Measurements from ENCODE around the gene PREX1. TPM values are rescaled to one million over a fixed set of nuclear protein-coding genes. Genes with fewer than 3 reads are reported as not detected.

PREX1 gene
- total and polyA plus RNA-seq, 2 of the 4 experiments (the other 2 are of a cell fraction), result 0.67 to 0.72 TPM

DNA sequence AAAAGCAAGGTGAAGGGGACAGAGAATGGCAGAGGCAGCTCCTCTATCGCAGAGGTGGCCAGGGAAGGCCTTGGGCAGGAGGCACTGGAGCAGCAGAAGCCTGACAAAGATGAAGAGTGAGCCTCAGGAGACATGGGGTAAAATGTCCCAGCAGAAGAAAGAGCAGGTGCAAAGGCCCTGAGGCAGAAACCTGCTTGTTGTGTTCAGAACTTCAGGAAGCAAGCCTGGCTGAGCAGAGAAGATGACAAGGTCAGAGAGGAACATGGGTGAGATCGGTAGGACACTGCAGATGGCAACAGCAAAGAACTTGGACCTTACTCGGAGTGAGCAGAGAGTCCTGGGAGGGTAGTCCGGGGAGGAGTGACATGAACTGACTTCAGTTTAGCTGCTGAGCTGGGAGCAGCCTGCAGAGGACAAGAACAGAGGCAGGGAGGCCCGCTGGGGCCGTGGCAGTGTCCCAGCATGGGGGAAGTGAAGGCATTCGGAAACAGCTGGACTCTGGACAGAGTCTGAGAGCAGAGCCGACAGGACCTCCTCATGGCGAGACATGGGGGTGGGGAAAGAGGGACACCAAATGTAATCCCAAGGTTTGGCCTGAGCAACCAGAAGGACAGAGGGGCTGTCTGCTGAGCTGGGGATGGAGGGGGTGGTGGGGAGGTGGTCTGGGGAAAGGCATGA lies 106.3 kb downstream of the PREX1 start:
- Histone ChIP-seq H3K79me1 (ENCODE audit: low read depth in 1 of 2, low read length in 2 of 2) (no peaks in the 10 kb centered on the region), H3K56ac (ENCODE audit: extremely low read depth, insufficient read depth, low read length) (no peak overlapping the region), H3K18ac (ENCODE audit: low read depth, low read length) (no peak overlapping the region), H3K23ac (ENCODE audit: low read depth, low read length) (no peak overlapping the region), H3K9me3 (ENCODE audit: control insufficient read depth, insufficient read depth, low read length) (no peaks in the 10 kb centered on the region; the same call in 1 of the 2 replicates), H2AK5ac (ENCODE audit: low read depth, low read length) (no peak overlapping the region), H3K14ac (replicated peaks; ENCODE audit: low read depth, low read length) (no peak overlapping the region), H2BK20ac (ENCODE audit: low read depth, low read length) (no peak overlapping the region), H4K91ac (ENCODE audit: insufficient read depth, low read depth, low read length) (no peak overlapping the region), H3K9ac (ENCODE audit: low read depth, low read length) (no peak overlapping the region), H3K36me3 (ENCODE audit: control insufficient read depth, insufficient read depth, low read length) (no peaks in the 10 kb centered on the region), H2BK120ac (ENCODE audit: low read depth, low read length) (no peak overlapping the region), H3K4me1 (ENCODE audit: control insufficient read depth, insufficient read depth, low read length) (peaks cover 3% of the 10 kb centered on the region; the same call in 1 of the 2 replicates), H3K4me3 (ENCODE audit: insufficient read depth, low read depth, low read length) (no peak overlapping the region), H2AFZ (replicated peaks; ENCODE audit: low read length, poor library complexity) (no peak overlapping the region), H4K5ac (ENCODE audit: low read depth, low read length) (no peak overlapping the region), H4K8ac (ENCODE audit: low read depth in 2 of 2, low read length in 2 of 2) (no peak overlapping the region), H2BK15ac (ENCODE audit: low read depth, low read length) (no peak overlapping the region), H3K9me1 (ENCODE audit: insufficient read depth, low read length) (no peaks in the 10 kb centered on the region; the same call in 1 of the 2 replicates), H3K4ac (ENCODE audit: low read depth, low read length) (no peak overlapping the region), H2AK9ac (replicated peaks; ENCODE audit: low read depth, low read length, poor library complexity) (no peak overlapping the region), H3K27ac (ENCODE audit: insufficient read depth, low read length) (no peak overlapping the region), H2BK5ac (ENCODE audit: low read depth, low read length, poor library complexity, severe bottlenecking) (no peak overlapping the region), H3K27me3 (ENCODE audit: control insufficient read depth, insufficient read depth, low read length) (peaks cover 2% of the 10 kb centered on the region; the same call in 1 of the 2 replicates), H4K20me1 (ENCODE audit: insufficient read depth, low read length) (no peaks in the 10 kb centered on the region), H3K4me2 (ENCODE audit: low read depth, low read length) (no peak overlapping the region)
- CTCF ChIA-PET, result no interaction called here
- intact Hi-C loops (cut with micrococcal nuclease), result no loop called here
- dilution Hi-C loops (cut with HindIII; ENCODE audit: low sequenced_read_pairs, unreplicated experiment), result no loop called here
- TF ChIP-seq POLR2A (IDR thresholded peaks at IDR 0.05; ENCODE audit: low read depth, low read length) (no peak), CEBPB (IDR thresholded peaks at IDR 0.05; ENCODE audit: low read depth, low read length) (no peak), RCOR1 (IDR thresholded peaks at IDR 0.05; ENCODE audit: insufficient replicate concordance, low read length) (no peak), CHD1 (IDR thresholded peaks at IDR 0.05; ENCODE audit: low read depth, low read length) (no peak), MAZ (IDR thresholded peaks at IDR 0.05; ENCODE audit: borderline replicate concordance, low read depth, low read length) (no peak), MAFK (IDR thresholded peaks at IDR 0.05; ENCODE audit: low read depth, low read length) (no peak)
- TF ChIP-seq, protein P1, sequence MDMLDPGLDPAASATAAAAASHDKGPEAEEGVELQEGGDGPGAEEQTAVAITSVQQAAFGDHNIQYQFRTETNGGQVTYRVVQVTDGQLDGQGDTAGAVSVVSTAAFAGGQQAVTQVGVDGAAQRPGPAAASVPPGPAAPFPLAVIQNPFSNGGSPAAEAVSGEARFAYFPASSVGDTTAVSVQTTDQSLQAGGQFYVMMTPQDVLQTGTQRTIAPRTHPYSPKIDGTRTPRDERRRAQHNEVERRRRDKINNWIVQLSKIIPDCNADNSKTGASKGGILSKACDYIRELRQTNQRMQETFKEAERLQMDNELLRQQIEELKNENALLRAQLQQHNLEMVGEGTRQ (IDR thresholded peaks at IDR 0.05; ENCODE audit: low read depth, low read length), result no peak
- no TSS peak for BruUV-seq (replicated peaks)
- ATAC-seq (ENCODE audit: low read depth) (no peak), DNase-seq (no peak)
- in situ Hi-C loops (cut with MboI; ENCODE audit: low sequenced_read_pairs), result no loop called here
- WGBS, 2 experiments (ENCODE audit: extremely low coverage in 2 of 2, insufficient read length in 1 of 2), result 54% methylated on average over 6 of the region's 9 CpGs; no CpG with 5 or more reads in 1 of the 2 experiments
- POLR2A ChIA-PET (ENCODE audit: unreplicated experiment), result no interaction called here
